Forelimb muscle (tissue), 1 donor: ENCODE results near the gene DNAH3. TPM values are rescaled to one million over a fixed set of nuclear protein-coding genes. Genes with fewer than 3 reads are reported as not detected.
"Not testable (repeated sequence)": the region's sequence is repeated elsewhere in the genome, so short reads cannot be mapped to it uniquely, and the experiment has no call there.

Experiments
- DNase-seq: peaks from one replicate; pipeline ENCODE4 v3.0.0-alpha.2; 2013; ENCODE audit warnings: low read depth
- polyA plus RNA-seq: library from polyadenylated mRNA; unstranded; fragments of 120-200 nt; gene quantifications from one replicate; pipeline ENCODE4 v1.2.1, GENCODE V29; 2013; ENCODE audit not compliant: insufficient read length

The DNAH3 gene
- polyA plus RNA-seq, 1 donor: 0.42 TPM

GRCh38 chr16:21128991-21129390 is 21.7 kb downstream of the DNAH3 start:
- DNase-seq: no peak

DNA sequence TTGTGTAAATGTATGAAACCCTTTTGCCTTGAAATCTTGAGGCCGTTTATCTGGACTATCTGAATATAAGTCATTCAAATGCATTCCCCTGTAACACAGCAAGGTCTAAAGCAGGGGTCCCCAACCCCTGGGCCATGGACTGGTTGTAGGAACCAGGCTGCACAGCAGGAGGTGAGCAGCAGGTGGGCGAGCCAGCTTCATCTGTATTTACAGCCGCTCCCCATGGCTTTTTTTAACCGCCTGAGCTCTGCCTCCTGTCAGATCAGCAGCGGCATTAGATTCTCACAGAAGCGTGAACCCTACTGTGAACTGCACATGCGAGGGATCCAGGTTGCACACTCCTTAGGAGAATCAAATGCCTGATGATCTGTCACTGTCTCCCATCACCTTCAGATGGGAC is 24.1 kb downstream of the DNAH3 start:
- DNase-seq: no peak

GRCh38 chr16:21125191-21125590 is 25.5 kb downstream of the DNAH3 start:
- DNase-seq: no peak

- no peak for DNase-seq
These were observed 29.6 kb downstream of the DNAH3 start for GRCh38 chr16:21120976-21121520.

DNA sequence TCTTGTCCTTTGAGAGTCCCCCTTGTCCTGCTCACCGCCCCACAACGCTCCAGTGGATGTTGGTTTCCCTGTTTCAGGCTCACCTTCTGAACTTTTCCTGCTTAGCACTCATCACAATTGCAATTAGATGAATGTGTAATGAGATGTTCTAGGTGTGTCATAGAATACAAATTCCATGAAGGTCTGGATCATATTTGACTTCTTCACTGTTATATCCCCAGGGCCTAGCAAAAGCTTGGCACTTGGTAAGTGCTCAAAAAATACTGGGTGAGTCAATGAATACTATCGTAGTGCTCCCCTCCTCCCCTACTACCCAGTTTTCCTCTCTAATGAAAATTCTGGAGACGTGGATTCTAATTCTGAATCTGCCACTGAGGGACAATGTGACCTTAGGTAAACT is 33.1 kb downstream of the DNAH3 start:
- no peak for DNase-seq

- no peak for DNase-seq
These were observed 34.4 kb downstream of the DNAH3 start for GRCh38 chr16:21116148-21116693.

DNA sequence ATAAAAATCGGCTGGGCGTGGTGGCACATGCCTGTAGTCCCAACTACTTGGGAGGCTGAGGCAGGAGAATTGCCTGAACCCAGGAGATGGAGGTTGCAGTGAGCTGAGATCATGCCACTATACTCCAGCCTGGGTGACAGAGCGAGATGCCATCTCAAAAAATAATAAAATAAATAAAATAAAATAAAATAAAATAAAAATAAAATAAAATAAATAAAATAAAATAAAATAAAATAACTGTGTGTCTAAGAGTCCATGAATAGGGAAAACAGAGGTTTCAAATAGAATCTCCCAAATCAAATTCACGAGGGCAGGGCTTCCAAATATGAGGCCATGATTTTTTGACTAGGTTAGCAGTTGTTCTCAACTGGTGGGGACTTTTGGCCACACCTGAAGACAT is 35.1 kb downstream of the DNAH3 start:
- not testable (repeated sequence) for DNase-seq

DNA sequence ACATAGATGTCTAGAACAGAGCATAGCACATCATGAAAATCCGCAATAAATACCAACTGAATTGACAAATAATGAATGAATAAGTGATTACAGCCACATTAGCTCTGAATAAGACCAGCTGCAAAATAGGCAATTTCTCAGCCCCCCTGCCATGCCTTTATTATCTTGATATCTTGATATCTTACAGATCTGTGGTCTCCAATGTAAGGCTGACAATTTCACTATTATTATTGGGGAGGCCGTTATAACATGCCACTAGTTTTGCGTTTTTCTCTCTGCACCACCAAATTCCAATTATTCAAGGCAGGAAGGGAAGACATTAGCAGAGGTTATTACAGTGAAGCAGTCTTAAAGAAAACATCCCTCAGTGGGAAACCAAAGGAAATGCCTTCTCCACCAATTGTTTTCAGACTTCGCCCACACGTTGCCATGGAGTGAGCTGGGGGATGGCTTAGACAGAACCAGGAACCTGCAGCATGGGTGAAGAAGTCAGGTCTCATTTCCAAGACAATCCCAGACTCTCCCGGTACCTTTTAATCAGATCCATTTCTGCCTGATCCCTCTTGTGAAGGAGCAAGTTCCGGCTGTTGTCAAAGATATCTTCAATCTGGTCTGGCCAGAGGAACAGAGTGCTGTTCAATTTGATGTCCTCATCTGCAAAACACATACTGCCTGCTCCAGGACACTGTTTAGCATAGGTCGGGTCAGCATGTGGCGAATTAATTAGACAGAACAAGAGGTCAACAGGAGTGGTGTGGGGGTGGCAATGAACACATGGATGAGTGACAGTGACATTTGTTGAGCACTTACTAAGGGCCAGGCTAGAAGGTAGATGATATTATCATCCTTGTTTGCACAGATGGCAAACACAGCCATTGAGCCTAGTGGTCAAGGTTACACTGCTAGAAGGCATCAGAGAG is 46.4 kb downstream of the DNAH3 start:
- DNase-seq: no peak

DNA sequence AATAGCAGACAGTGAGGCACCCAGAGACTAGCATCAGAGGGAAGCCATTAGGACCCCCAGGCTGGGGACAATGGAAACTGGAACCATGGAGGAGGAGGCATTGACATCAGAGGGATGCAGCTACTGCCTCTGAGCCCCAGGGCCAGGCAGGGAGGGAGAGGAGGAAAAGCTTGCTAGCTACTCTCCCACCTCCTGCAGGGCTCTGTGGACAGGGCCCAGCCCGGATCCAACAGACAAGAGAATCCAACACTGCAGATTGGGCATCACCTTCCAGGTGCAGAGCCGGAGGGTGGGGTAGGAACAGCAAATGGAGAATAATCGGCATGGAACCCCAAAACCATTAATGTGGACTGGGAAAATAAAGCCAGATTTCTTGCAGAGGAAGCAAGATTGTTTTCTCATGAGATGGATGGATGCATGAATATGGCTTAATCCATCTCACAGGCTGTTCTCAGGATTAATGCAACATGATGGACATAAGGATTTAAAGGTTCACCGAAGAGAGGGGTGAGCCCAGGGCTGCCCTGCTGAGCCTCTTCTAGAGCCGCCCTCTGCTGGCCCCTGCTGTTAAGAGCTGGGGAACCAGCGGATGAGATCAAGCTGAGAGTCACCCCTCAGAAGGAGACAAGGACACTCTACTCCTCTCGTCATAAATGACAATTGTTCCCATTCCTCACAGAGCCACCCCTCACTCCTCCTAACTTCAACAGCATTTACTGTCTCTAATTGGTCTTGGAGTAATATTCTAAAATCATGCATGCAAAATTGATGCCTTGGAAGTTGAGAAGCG is 48.8 kb downstream of the DNAH3 start:
- no peak for DNase-seq

- no peak for DNase-seq
These were observed 50.2 kb downstream of the DNAH3 start for GRCh38 chr16:21100447-21100846.

DNA sequence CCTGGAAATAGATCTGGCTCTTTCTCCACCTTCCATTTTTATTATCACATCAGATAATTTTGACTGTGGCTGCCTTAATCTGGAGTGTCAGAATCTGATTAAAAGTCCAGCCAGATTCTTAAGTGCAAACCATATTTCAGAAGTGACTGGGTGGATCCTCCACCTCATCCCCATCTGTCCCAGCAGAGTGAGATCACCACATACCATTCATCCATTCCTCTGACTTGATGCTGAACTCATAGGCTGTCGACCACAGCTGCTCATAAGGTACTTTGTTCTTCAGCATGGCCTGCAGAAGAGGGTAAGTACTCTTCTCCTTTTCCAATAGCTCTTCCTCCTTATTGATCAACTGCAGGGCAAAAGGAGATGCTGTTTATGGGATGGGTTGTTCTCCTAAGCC is 53.5 kb downstream of the DNAH3 start:
- DNase-seq: no peak

DNA sequence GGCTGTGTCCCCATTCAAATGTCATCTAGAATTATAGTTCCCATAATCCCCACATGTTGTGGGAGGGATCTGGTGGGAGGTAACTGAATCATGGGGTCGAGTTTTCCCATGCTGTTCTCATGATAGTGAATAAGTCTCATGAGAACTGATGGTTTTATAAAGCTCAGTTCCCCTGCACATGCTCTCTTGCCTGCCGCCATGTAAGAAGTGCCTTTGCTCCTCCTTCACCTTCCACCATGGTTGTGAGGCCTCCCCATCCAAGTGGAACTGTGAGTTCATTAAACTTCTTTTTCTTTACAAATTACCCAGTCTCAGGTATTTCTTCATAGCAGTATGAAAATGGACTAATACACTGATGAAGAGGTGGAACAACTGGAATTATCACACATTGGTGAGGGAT is 55.9 kb downstream of the DNAH3 start:
- DNase-seq: not testable (repeated sequence)

GRCh38 chr16:21092951-21093350 is 57.7 kb downstream of the DNAH3 start:
- no peak for DNase-seq

GRCh38 chr16:21088646-21089538 is 61.8 kb downstream of the DNAH3 start:
- DNase-seq: no peak

- DNase-seq: no peak
These were observed 62.5 kb downstream of the DNAH3 start for GRCh38 chr16:21088143-21088542.

- DNase-seq: no peak
These were observed 65.9 kb downstream of the DNAH3 start for GRCh38 chr16:21084631-21085225.

DNA sequence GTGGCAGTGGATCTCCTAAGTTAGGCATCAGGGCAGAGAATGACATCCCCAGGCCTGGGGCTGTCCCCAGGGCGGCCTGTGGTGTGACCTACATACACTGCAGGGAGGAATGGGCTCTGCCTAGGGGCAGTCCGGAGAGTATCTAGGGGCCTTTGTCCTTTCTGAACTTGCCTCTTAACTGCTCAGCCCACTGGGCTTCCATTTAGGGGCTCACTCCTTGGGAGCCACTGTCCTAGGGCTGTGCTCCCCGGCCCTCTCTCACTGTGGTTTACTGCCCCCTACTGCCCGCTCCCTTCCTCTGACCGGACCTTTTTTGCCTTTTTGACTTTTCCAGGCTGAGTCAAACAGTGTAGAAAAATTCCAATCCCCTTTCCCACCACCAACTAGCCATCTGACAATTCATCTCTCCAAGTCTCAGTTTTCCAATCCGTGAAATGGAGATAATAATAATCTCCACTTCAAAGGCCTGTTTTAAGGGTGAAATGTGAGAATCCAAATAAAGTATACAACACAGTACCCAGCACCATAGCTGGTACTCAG is 66.8 kb downstream of the DNAH3 start:
- no peak for DNase-seq

- DNase-seq: no peak
These were observed 69.3 kb downstream of the DNAH3 start for GRCh38 chr16:21081329-21081728.

DNA sequence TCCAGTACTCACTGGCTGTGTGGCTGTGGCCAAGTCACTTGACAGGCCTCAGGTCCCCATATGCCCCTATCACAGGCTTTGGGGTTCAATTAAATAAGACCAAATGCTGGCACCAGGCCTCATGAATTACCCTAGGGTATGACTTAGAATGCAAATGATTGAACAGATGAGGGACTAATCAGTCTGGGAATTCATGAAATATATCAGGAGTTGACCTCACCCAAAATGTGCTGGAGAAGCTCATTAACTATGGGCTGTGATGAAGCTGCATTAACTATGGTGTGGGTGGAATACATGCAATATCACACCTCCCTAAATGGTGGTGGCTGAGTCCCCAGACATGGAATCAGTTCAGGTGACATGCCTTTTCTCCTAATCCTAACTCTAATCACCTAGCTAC is 72.1 kb downstream of the DNAH3 start:
- DNase-seq: no peak

DNA sequence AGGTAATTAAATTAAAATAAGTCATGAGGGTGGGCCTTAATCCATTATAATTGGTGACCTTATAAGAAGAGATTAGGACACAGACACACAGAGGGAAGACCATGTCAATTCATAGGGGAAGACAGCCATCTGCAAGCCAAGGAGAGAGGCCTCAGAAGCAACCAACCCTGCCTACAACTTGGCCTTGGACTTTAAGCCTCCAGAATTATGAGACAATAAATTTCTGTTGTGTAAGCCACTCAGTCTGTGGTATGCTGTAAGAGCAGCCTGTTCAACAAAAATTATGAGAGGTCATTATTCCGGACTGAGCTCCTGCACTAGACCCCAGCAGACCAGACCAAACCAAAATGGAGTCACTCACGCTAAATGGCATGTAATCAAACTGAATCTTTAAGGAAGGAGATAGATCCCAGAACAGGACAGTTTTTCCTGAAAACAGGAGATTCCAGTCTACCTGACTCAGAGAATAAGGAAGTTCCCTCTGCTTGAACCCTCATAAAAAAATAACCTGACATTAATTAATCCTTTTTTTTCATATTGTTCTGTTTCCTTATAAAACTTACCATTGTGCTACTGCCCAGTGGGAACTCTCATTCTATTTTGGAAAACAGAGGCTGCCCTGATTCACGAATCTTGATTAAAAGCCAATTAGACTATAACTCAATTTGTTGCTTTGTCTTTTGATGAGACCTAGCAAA is 74.3 kb downstream of the DNAH3 start:
- no peak for DNase-seq
